ENCODE measurements around the gene FAM76B.

Gene FAM76B

DNA sequence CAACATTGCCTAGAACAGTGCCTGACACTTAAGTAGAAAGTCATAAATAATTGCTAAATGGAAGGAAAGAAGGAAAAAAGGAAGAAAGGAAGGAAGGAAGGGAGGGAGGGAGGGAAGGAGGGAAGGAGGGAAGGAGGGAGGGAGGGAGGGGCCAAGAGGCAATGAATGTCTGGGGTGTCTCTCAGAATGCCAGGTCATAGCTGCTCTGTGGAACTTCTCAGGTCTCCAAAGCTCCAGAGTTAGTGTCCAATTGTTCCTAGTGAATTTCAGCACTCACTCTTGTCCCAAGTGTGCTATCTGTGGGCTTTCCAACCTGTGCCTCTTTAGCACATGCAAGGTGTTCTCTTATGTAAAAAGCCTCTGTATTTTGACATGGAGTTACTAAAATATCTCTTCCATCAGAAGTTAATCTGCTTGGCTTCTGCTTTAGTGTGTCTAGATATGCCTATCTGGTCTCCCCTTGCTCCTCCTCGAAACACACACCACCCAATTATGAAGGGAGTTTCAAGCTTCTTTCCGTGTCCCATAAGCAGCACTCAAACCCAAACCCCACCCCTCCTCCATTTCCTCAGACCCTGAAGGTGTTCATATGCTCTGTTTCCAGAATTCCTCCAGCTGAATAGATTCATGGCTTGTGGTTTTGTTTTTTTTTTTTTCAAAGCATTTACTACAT is 56.5 kb downstream of the FAM76B start:
- no peak for TF ChIP-seq FOXP2 (optimal IDR thresholded peaks at IDR 0.05; ENCODE audit: borderline replicate concordance, extremely low read depth, extremely low read length, insufficient read depth)
- TF ChIP-seq TAF1 (IDR thresholded peaks at IDR 0.05; ENCODE audit: borderline replicate concordance, insufficient read depth, low read length) = no peak
- no peak for TF ChIP-seq SIN3A (IDR thresholded peaks at IDR 0.05; ENCODE audit: borderline replicate concordance, insufficient read depth, low read length)
- no peak for TF ChIP-seq POLR2AphosphoS5 (IDR thresholded peaks at IDR 0.05; ENCODE audit: low read depth, low read length)
- TF ChIP-seq, protein P1, sequence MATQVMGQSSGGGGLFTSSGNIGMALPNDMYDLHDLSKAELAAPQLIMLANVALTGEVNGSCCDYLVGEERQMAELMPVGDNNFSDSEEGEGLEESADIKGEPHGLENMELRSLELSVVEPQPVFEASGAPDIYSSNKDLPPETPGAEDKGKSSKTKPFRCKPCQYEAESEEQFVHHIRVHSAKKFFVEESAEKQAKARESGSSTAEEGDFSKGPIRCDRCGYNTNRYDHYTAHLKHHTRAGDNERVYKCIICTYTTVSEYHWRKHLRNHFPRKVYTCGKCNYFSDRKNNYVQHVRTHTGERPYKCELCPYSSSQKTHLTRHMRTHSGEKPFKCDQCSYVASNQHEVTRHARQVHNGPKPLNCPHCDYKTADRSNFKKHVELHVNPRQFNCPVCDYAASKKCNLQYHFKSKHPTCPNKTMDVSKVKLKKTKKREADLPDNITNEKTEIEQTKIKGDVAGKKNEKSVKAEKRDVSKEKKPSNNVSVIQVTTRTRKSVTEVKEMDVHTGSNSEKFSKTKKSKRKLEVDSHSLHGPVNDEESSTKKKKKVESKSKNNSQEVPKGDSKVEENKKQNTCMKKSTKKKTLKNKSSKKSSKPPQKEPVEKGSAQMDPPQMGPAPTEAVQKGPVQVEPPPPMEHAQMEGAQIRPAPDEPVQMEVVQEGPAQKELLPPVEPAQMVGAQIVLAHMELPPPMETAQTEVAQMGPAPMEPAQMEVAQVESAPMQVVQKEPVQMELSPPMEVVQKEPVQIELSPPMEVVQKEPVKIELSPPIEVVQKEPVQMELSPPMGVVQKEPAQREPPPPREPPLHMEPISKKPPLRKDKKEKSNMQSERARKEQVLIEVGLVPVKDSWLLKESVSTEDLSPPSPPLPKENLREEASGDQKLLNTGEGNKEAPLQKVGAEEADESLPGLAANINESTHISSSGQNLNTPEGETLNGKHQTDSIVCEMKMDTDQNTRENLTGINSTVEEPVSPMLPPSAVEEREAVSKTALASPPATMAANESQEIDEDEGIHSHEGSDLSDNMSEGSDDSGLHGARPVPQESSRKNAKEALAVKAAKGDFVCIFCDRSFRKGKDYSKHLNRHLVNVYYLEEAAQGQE (IDR thresholded peaks at IDR 0.05; ENCODE audit: insufficient read depth in 1 of 2, low read depth in 2 of 2, low read length in 2 of 2) = no peak

DNA sequence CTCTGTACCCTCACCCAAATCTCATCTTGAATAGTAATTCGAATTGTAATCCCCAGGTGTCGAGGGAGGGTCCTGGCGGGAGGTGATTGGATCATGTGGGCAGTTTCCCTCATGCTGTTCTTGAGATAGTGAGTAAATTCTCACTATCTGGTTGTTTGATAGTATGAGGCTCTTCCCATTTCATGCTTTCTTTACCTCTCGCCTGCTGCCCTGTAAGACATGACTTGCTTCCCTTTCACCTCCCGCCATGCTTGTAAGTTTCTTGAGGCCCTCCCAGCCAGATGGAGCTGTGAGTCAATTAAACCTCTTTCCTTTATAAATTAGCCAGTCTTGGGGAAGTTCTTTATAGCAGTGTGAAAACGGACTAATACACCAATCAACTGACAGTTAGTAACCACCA is 60.1 kb downstream of the FAM76B start:
- TF ChIP-seq, protein P1 (IDR thresholded peaks at IDR 0.05; ENCODE audit: insufficient read depth in 1 of 2, low read depth in 2 of 2, low read length in 2 of 2) = no peak
- no peak for TF ChIP-seq SIN3A (IDR thresholded peaks at IDR 0.05; ENCODE audit: borderline replicate concordance, insufficient read depth, low read length)
- no peak for TF ChIP-seq POLR2AphosphoS5 (IDR thresholded peaks at IDR 0.05; ENCODE audit: low read depth, low read length)
- TF ChIP-seq FOXP2 (optimal IDR thresholded peaks at IDR 0.05; ENCODE audit: borderline replicate concordance, extremely low read depth, extremely low read length, insufficient read depth) = no peak
- no peak for TF ChIP-seq TAF1 (IDR thresholded peaks at IDR 0.05; ENCODE audit: borderline replicate concordance, insufficient read depth, low read length)

DNA sequence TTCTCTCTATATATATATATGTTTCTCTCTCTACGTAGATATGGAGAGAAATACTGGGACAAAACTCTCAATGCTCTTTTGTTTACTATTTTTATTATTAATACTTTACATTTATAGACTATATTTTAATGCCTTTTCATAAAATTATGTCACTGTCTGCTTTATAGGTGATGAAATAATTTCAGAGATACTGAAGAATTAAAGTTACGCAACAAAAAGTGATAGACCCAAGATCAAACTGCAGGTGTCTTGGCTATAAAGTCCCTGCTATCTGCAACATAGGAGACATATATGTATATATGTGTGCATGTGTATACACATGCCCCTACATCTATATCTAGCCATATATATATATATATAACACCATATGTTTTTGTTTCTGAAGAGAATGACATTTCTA is 60.8 kb downstream of the FAM76B start:
- TF ChIP-seq, protein P1 (IDR thresholded peaks at IDR 0.05; ENCODE audit: insufficient read depth in 1 of 2, low read depth in 2 of 2, low read length in 2 of 2) = no peak
- TF ChIP-seq SIN3A (IDR thresholded peaks at IDR 0.05; ENCODE audit: borderline replicate concordance, insufficient read depth, low read length) = no peak
- no peak for TF ChIP-seq TAF1 (IDR thresholded peaks at IDR 0.05; ENCODE audit: borderline replicate concordance, insufficient read depth, low read length)
- no peak for TF ChIP-seq POLR2AphosphoS5 (IDR thresholded peaks at IDR 0.05; ENCODE audit: low read depth, low read length)
- TF ChIP-seq FOXP2 (optimal IDR thresholded peaks at IDR 0.05; ENCODE audit: borderline replicate concordance, extremely low read depth, extremely low read length, insufficient read depth) = no peak

DNA sequence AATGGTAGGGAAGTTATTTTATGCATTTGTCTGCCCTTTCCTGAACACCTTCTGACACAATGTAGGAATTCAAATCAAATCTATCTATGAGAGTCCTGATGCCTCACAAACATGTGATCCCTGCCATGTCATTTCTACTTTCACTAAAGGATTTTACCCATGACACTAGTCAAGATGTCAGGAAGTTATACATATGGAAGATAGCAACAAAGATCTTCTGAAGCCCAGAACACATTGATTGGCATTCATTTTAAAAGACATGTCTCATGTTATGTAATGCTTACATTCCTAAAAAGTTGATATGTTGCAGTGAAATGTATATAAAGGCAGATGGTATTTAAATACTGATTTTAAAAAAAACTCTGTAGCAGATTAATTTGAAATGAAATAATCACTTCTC is 61.5 kb downstream of the FAM76B start:
- no peak for TF ChIP-seq TAF1 (IDR thresholded peaks at IDR 0.05; ENCODE audit: borderline replicate concordance, insufficient read depth, low read length)
- no peak for TF ChIP-seq FOXP2 (optimal IDR thresholded peaks at IDR 0.05; ENCODE audit: borderline replicate concordance, extremely low read depth, extremely low read length, insufficient read depth)
- TF ChIP-seq, protein P1 (IDR thresholded peaks at IDR 0.05; ENCODE audit: insufficient read depth in 1 of 2, low read depth in 2 of 2, low read length in 2 of 2) = no peak

DNA sequence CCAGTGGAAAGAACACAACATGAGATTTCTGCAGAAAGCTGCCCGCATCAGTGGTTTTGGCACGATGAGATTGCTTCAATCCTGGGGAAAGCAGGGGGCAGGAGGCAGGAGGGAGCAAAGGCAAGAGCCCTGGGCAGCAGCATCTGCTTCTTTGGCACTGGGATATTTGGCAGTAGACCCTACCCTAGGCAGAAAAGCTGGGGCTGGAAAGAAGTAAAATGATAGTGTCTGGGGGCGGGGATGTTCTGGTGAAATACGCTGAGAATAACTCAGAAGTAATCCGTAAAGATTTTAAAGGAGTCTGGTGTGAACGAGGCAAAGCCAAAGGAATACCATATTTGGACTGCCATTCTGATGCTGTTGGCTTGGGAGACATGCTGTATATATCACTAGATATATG is 62.0 kb downstream of the FAM76B start:
- no peak for TF ChIP-seq SIN3A (IDR thresholded peaks at IDR 0.05; ENCODE audit: borderline replicate concordance, insufficient read depth, low read length)
- TF ChIP-seq FOXP2 (optimal IDR thresholded peaks at IDR 0.05; ENCODE audit: borderline replicate concordance, extremely low read depth, extremely low read length, insufficient read depth) = no peak
- TF ChIP-seq, protein P1 (IDR thresholded peaks at IDR 0.05; ENCODE audit: insufficient read depth in 1 of 2, low read depth in 2 of 2, low read length in 2 of 2) = no peak
- no peak for TF ChIP-seq POLR2AphosphoS5 (IDR thresholded peaks at IDR 0.05; ENCODE audit: low read depth, low read length)
- TF ChIP-seq TAF1 (IDR thresholded peaks at IDR 0.05; ENCODE audit: borderline replicate concordance, insufficient read depth, low read length) = no peak

All from PFSK-1 (cell line).